AG09309 (cell line): ENCODE measurements around the gene TTPAL.

Experiments
- DNase-seq: peaks from one replicate; pipeline ENCODE4 v3.0.0-alpha.2; 2010; ENCODE audit warnings: low read depth
- H3K4me3 ChIP-seq: 2 replicates; pipeline ENCODE4 v1.5.1; 2011; ENCODE audit warnings: mild to moderate bottlenecking, low read depth, low read length, moderate library complexity; ENCODE audit not compliant: control insufficient read depth
- TF ChIP-seq, protein P1 (sequence below): IDR thresholded peaks from 2 replicates; pipeline ENCODE4 v1.5.1; 2011; ENCODE audit warnings: mild to moderate bottlenecking, low read depth, low read length, inconsistent platforms; ENCODE audit not compliant: insufficient read depth, control insufficient read depth; ENCODE audit errors: missing control alignments

Gene TTPAL

DNA sequence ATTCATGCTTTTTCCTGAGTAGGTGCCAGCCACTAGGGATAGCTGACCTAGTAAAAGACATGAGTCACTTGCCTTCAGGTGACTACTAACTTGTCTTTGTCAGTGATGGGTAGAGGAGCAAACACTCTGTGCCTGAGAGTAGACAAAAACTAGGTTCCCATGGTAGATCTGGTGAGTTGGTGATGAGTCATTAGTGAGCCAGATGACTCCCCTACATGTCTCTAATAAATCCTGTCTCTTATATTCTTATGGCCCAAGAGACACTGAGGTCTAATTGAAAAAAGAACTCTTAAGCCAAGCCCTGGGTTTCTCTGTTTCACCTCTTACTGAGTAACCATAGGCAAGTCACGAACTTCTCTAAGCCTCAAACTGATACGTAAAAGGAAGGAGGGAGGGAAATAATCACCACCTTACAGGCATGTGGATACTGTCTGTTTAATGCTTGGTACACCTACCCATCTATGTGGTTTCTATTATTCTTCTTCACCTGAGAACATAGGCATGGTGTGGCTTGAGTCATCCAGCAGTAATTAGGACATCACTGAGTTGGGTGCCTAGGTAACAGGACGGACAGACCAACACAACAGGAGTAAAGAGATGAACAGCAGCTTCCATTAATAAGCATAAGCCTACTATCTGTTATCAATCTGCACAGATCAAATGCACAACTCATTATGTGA is 20.3 kb downstream of the TTPAL start:
- TF ChIP-seq, protein P1, sequence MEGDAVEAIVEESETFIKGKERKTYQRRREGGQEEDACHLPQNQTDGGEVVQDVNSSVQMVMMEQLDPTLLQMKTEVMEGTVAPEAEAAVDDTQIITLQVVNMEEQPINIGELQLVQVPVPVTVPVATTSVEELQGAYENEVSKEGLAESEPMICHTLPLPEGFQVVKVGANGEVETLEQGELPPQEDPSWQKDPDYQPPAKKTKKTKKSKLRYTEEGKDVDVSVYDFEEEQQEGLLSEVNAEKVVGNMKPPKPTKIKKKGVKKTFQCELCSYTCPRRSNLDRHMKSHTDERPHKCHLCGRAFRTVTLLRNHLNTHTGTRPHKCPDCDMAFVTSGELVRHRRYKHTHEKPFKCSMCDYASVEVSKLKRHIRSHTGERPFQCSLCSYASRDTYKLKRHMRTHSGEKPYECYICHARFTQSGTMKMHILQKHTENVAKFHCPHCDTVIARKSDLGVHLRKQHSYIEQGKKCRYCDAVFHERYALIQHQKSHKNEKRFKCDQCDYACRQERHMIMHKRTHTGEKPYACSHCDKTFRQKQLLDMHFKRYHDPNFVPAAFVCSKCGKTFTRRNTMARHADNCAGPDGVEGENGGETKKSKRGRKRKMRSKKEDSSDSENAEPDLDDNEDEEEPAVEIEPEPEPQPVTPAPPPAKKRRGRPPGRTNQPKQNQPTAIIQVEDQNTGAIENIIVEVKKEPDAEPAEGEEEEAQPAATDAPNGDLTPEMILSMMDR: no peak
- no peak overlapping the region for H3K4me3 ChIP-seq
- DNase-seq: peak; percentile 99

DNA sequence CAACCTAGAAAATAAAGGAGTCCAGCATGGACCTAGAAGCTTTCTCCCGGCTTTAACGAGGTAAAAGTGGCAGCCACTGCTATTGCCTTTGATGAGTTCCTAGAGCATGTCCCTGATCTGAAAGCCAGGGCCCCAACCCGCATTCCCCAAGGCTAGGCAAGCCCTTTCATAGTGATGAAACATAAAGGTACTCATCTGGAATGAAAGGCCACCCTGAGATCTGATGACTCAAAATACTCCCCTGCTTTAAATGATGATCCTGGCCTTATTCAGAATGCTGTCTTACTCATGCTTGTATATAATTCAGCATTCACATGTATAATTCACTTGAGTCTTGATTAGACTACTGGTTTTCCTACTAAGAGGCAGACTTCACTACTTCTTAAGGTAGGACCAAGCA is 21.3 kb downstream of the TTPAL start:
- TF ChIP-seq, protein P1: no peak
- peak; percentile 67 for DNase-seq
- no peak overlapping the region for H3K4me3 ChIP-seq

DNA sequence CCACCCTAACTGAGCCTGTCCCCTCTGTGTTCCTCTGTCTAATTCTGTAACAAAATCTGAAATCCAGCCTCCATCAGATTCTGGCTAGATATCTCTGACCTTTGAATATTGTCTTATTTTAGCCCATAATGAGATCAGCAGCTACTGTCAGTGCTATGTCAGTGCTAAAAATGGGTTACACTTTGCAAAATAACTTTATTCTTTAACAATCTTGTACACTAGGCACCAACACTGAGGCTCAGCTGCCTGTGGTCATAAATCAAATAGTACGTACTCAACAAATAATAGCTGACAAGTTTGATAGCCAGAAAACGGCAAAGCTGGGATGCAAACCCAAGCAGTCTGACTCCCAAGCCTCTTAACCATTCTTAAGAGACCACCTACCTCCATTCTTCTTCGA is 22.1 kb downstream of the TTPAL start:
- TF ChIP-seq, protein P1: no peak
- no peak overlapping the region for H3K4me3 ChIP-seq
- no peak for DNase-seq

DNA sequence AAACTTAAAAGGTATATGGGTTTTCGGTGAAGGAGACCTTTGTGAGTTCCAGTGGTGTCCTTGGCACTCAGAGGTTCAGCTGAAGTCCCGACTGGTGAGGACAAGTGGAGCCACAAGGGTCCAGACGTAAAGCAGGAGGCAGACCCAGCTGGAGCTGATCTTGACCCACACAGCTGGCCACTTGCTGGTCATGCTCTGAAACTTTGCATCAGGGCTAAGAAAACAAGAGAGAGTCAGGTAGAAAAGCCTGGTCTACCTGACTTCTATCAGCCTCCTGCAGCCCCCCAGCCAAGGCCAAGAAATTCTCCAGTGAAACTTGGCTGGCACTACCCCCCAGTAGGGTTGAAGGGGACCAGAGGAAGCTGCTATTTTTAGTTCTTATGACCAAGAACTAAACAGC is 24.5 kb downstream of the TTPAL start:
- no peak overlapping the region for H3K4me3 ChIP-seq
- TF ChIP-seq, protein P1: no peak
- no peak for DNase-seq

DNA sequence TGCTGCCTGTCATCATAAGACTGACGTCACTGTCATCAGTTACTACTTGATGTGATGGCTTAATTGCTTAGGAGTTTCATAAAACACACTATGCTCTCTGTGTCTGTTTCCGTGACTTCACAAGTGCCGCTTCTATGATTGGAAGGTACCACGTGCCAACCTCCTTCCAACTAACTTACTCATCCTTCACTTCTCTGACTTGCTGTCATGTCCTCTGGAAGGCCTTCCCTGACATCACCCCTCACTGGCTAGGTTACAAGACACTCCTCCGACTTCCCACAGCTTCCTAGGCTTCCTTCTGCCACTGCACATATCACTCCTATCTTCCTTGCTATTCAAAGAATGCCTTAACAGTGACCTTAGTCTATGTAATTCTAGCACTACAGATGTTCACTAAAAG is 25.8 kb downstream of the TTPAL start:
- H3K4me3 ChIP-seq: no peak overlapping the region
- DNase-seq: peak; percentile 42
- TF ChIP-seq, protein P1: no peak

DNA sequence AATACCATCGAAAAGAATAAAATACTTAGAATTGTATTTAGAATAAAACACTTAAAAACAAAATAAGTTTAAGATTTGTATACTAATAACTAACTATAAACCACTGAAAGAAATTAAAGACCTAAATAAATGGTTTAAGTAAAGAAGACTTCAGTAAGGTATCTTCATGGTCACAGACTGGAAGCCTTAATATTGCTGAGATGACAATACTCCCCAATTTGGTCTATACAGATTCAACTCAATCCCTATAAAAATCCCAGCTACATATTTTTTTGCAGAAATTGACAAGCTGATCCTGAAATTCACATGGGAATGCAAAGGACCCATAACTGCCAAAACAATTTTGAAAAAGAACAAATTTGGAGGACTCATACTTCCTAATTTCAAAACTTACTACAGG is 27.3 kb downstream of the TTPAL start:
- no peak overlapping the region for H3K4me3 ChIP-seq
- TF ChIP-seq, protein P1: no peak
- no peak for DNase-seq
